NAMALWA (cell line): ENCODE data around the gene ADGRF3.
"Not testable (repeated sequence)": the region's sequence is repeated elsewhere in the genome, so short reads cannot be mapped to it uniquely, and the experiment has no call there.

Source experiments
- DNase-seq: peaks from one replicate; pipeline ENCODE4 v3.0.0-alpha.2; 2015; ENCODE audit warnings: low spot score

Gene ADGRF3

GRCh38 chr2:26346454-26347053, at the start of gene ADGRF3:
Gene ADGRF3, minus strand, starts transcription at chr2:26346789. Its CDS starts 555 bp downstream, at chr2:26346234.
- peak; percentile 75 for DNase-seq

GRCh38 chr2:26395394-26395793, 48.8 kb upstream of the ADGRF3 start:
- no peak for DNase-seq

GRCh38 chr2:26394694-26395093, 48.1 kb upstream of the ADGRF3 start:
- no peak for DNase-seq

GRCh38 chr2:26387189-26387588, 40.6 kb upstream of the ADGRF3 start:
- DNase-seq: no peak

- DNase-seq: no peak
These were observed 38.0 kb upstream of the ADGRF3 start for GRCh38 chr2:26384597-26384996.

- DNase-seq: no peak
These were observed 37.6 kb upstream of the ADGRF3 start for GRCh38 chr2:26384183-26384582.

GRCh38 chr2:26382564-26382963, 36.0 kb upstream of the ADGRF3 start:
- no peak for DNase-seq

- DNase-seq: no peak
These were observed 33.7 kb upstream of the ADGRF3 start for GRCh38 chr2:26380281-26380680.

- no peak for DNase-seq
These were observed 30.2 kb upstream of the ADGRF3 start for GRCh38 chr2:26376799-26377198.

- not testable (repeated sequence) for DNase-seq
These were observed 24.3 kb upstream of the ADGRF3 start for GRCh38 chr2:26370909-26371308.

- DNase-seq: not testable (repeated sequence)
These were observed 23.1 kb upstream of the ADGRF3 start for GRCh38 chr2:26369664-26370063.

- no peak for DNase-seq
These were observed 20.4 kb upstream of the ADGRF3 start for GRCh38 chr2:26366957-26367356.

GRCh38 chr2:26364669-26365068, 18.1 kb upstream of the ADGRF3 start:
- no peak for DNase-seq

GRCh38 chr2:26363958-26364357, 17.4 kb upstream of the ADGRF3 start:
- DNase-seq: no peak

GRCh38 chr2:26363323-26363722, 16.7 kb upstream of the ADGRF3 start:
- no peak for DNase-seq

- no peak for DNase-seq
These were observed 13.4 kb upstream of the ADGRF3 start for GRCh38 chr2:26359886-26360473.

GRCh38 chr2:26356771-26357170, 10.2 kb upstream of the ADGRF3 start:
- no peak for DNase-seq

- DNase-seq: no peak
These were observed 9.5 kb upstream of the ADGRF3 start for GRCh38 chr2:26356111-26356510.

- no peak for DNase-seq
These were observed 8.7 kb upstream of the ADGRF3 start for GRCh38 chr2:26355038-26355995.

GRCh38 chr2:26354469-26354868, 7.9 kb upstream of the ADGRF3 start:
- DNase-seq: not testable (repeated sequence)

- DNase-seq: no peak
These were observed 6.3 kb upstream of the ADGRF3 start for GRCh38 chr2:26352892-26353291.

- DNase-seq: no peak
These were observed 4.9 kb upstream of the ADGRF3 start for GRCh38 chr2:26351375-26352090.
